Ishikawa (cell line): ENCODE measurements around the gene NCOA7.

Experiments used
- CEBPB ChIP-seq: IDR thresholded peaks from 2 replicates; pipeline ENCODE4 v1.6.1; 2012
- CREB1 ChIP-seq: IDR thresholded peaks from 2 replicates; pipeline ENCODE4 v1.6.1; 2012; ENCODE audit warnings: low read depth
- EGR1 ChIP-seq: IDR thresholded peaks from 2 replicates; pipeline ENCODE4 v1.6.1; 2012
- EP300 ChIP-seq: IDR thresholded peaks from 2 replicates; pipeline ENCODE4 v1.6.1; 2012; ENCODE audit warnings: borderline replicate concordance
- FOXM1 ChIP-seq: IDR thresholded peaks from 2 replicates; pipeline ENCODE4 v1.6.1; 2012; ENCODE audit warnings: low read depth, borderline replicate concordance
- MAX ChIP-seq: IDR thresholded peaks from 2 replicates; pipeline ENCODE4 v1.6.1; 2012
- NFIC ChIP-seq: IDR thresholded peaks from 2 replicates; pipeline ENCODE4 v1.6.1; 2012
- RAD21 ChIP-seq: IDR thresholded peaks from 2 replicates; pipeline ENCODE4 v1.6.1; 2012; ENCODE audit warnings: low read depth
- REST ChIP-seq: IDR thresholded peaks from 2 replicates; pipeline ENCODE4 v1.6.1; 2012; ENCODE audit warnings: low read depth, mild to moderate bottlenecking
- TAF1 ChIP-seq: IDR thresholded peaks from 2 replicates; pipeline ENCODE4 v1.6.1; 2012; ENCODE audit warnings: low read depth, mild to moderate bottlenecking
- TCF12 ChIP-seq: IDR thresholded peaks from 2 replicates; pipeline ENCODE4 v1.6.1; 2012; ENCODE audit warnings: low read depth
- TEAD4 ChIP-seq: IDR thresholded peaks from 2 replicates; pipeline ENCODE4 v1.6.1; 2012
- USF1 ChIP-seq: IDR thresholded peaks from 2 replicates; pipeline ENCODE4 v1.6.1; 2012
- YY1 ChIP-seq: IDR thresholded peaks from 2 replicates; pipeline ENCODE4 v1.6.1; 2012; ENCODE audit warnings: low read depth
- ZBTB7A ChIP-seq: IDR thresholded peaks from 2 replicates; pipeline ENCODE4 v1.6.1; 2012; ENCODE audit warnings: low read depth

Gene NCOA7

GRCh38 chr6:125913145-125913544 lies 122.4 kb downstream of the NCOA7 start:
- TF ChIP-seq TCF12 (no peak), CREB1 (no peak), EP300 (no peak), MAX (no peak), RAD21 (no peak), FOXM1 (no peak), CEBPB (no peak), EGR1 (no peak), TEAD4 (no peak), YY1 (no peak), USF1 (no peak)

GRCh38 chr6:125913864-125914351 lies 123.1 kb downstream of the NCOA7 start:
- no peak for TF ChIP-seq EGR1
- no peak for TF ChIP-seq EP300
- no peak for TF ChIP-seq TEAD4
- no peak for TF ChIP-seq TCF12
- TF ChIP-seq NFIC = no peak
- TF ChIP-seq TAF1 = no peak
- TF ChIP-seq ZBTB7A = no peak
- no peak for TF ChIP-seq CEBPB
- TF ChIP-seq FOXM1 = no peak
- no peak for TF ChIP-seq RAD21
- no peak for TF ChIP-seq YY1
- TF ChIP-seq REST = no peak
- no peak for TF ChIP-seq USF1

GRCh38 chr6:125918230-125918629 lies 127.5 kb downstream of the NCOA7 start:
- TF ChIP-seq TAF1 (no peak), YY1 (no peak), EP300 (no peak), RAD21 (no peak), EGR1 (no peak), TEAD4 (no peak), USF1 (no peak), MAX (no peak)

GRCh38 chr6:125918681-125919566 lies 128.2 kb downstream of the NCOA7 start:
- peak; percentile 25; the same call in 1 of the 2 replicates for TF ChIP-seq MAX
- TF ChIP-seq EGR1 = no peak
- no peak for TF ChIP-seq EP300
- peak; percentile 77 for TF ChIP-seq CEBPB

- TF ChIP-seq CEBPB = no peak
- TF ChIP-seq FOXM1 = no peak
- TF ChIP-seq EGR1 = no peak
- no peak for TF ChIP-seq NFIC
- TF ChIP-seq CREB1 = no peak
- TF ChIP-seq RAD21 = no peak
- TF ChIP-seq ZBTB7A = no peak
- no peak for TF ChIP-seq YY1
- TF ChIP-seq REST = no peak
- TF ChIP-seq MAX = no peak
- no peak for TF ChIP-seq TAF1
- TF ChIP-seq EP300 = no peak
- no peak for TF ChIP-seq USF1
- TF ChIP-seq TEAD4 = no peak
- TF ChIP-seq TCF12 = no peak
These were observed 128.9 kb downstream of the NCOA7 start for GRCh38 chr6:125919618-125920017.
